Panc1 (cell line): ENCODE measurements around the gene CIB4. TPM values are rescaled to one million over a fixed set of nuclear protein-coding genes. Genes with fewer than 3 reads are reported as not detected.

Experiments
- ATAC-seq: fragments of 200-7000 bp; cut with Tn5 transposase; 2 replicates; pipeline ENCODE4 v1.9.1; 2020; ENCODE audit warnings: mild to moderate bottlenecking, moderate library complexity
- BruUV-seq: library from RNA; stranded (reverse); fragments of 400-500 nt; replicated peaks from 2 replicates; lab custom pipeline; 2021; lab: Mats Ljungman, UMichigan
- CTCF ChIA-PET: fragments of 300-600 bp; sonication (Branson Sonifier 250); formaldehyde crosslinking; loops from one replicate; lab custom pipeline; 2022; ENCODE audit warnings: antibody characterized with exemption; lab: Charles Lee
- POLR2A ChIA-PET: fragments of 300-600 bp; sonication (Branson Sonifier 250); formaldehyde crosslinking; loops from one replicate; lab custom pipeline; 2022; ENCODE audit warnings: antibody characterized with exemption; lab: Charles Lee
- DNase-seq: peaks from one replicate; pipeline ENCODE4 v3.0.0-alpha.2; 2010; ENCODE audit warnings: low read depth, low spot score
- H3K27ac ChIP-seq: 2 replicates; pipeline ENCODE4 v1.5.1; 2011; ENCODE audit warnings: mild to moderate bottlenecking, low read length, inconsistent platforms
- H3K27me3 ChIP-seq: fragments of 200-500 bp; sonication (Bioruptor generic); 2 replicates; pipeline ENCODE4 v1.6.0; 2014; ENCODE audit warnings: low read length, inconsistent platforms; ENCODE audit not compliant: control insufficient read depth, insufficient read depth
- H3K36me3 ChIP-seq: fragments of 200-500 bp; sonication (Bioruptor generic); 2 replicates; pipeline ENCODE4 v1.5.1; 2014; ENCODE audit warnings: inconsistent platforms, mild to moderate bottlenecking, low read length, moderate library complexity; ENCODE audit not compliant: control insufficient read depth, insufficient read depth
- H3K4me1 ChIP-seq: 2 replicates; pipeline ENCODE4 v1.5.1; 2011; ENCODE audit warnings: inconsistent platforms, mild to moderate bottlenecking, low read length, moderate library complexity; ENCODE audit not compliant: control insufficient read depth, insufficient read depth
- H3K4me3 ChIP-seq, 2 experiments: 2 replicates each; pipeline ENCODE4 v1.5.1; 2011 to 2012; ENCODE audit warnings: low read depth in 2 of 2, low read length in 2 of 2, mild to moderate bottlenecking in 2 of 2, inconsistent platforms in 1 of 2, moderate library complexity in 1 of 2
- H3K9me3 ChIP-seq: fragments of 200-500 bp; sonication (Bioruptor generic); 2 replicates; pipeline ENCODE4 v1.5.1; 2014; ENCODE audit warnings: low read depth, mild to moderate bottlenecking, inconsistent platforms, low read length, moderate library complexity; ENCODE audit not compliant: control insufficient read depth, insufficient read depth
- POLR2AphosphoS5 ChIP-seq: IDR thresholded peaks from 2 replicates; pipeline ENCODE4 v1.6.1; 2012; ENCODE audit warnings: mild to moderate bottlenecking, low read depth, low read length, moderate library complexity
- SIN3A ChIP-seq: IDR thresholded peaks from 2 replicates; pipeline ENCODE4 v1.6.1; 2012; ENCODE audit warnings: low read depth, mild to moderate bottlenecking, low read length, moderate library complexity, borderline replicate concordance; ENCODE audit not compliant: insufficient read depth
- TCF7L2 ChIP-seq: IDR thresholded peaks from 2 replicates; pipeline ENCODE4 v1.6.1; 2011; ENCODE audit warnings: mild to moderate bottlenecking, low read depth, low read length, inconsistent platforms
- in situ Hi-C: cut with HindIII; loops from 2 replicates; pipeline ENCODE4 v1.10.0; 2016; ENCODE audit warnings: low sequenced_read_pairs, low pct_unique_long_range_greater_than_20kb
- intact Hi-C: fragments of 100-400 bp; cut with micrococcal nuclease; formaldehyde crosslinking; loops from one replicate; pipeline ENCODE4 v1.10.0; 2022; ENCODE audit not compliant: unreplicated experiment
- total RNA-seq: library from RNA; stranded (reverse); gene quantifications from one replicate; pipeline ENCODE4 v1.2.1, GENCODE V29; 2021; ENCODE audit not compliant: unreplicated experiment
- TF ChIP-seq, protein P1 (sequence below): fragments of 450-650 bp; IDR thresholded peaks from 2 replicates; pipeline ENCODE4 v1.5.1; 2017; ENCODE audit warnings: mild to moderate bottlenecking
- TF ChIP-seq, protein P2 (sequence below), 2 experiments: IDR thresholded peaks; 2 replicates each; pipeline ENCODE4 v1.6.1; 2011 to 2012; ENCODE audit warnings: low read depth in 2 of 2, control low read depth in 1 of 2, low read length in 1 of 2, mild to moderate bottlenecking in 1 of 2, moderate library complexity in 1 of 2; ENCODE audit not compliant: insufficient read depth in 1 of 2

Gene CIB4
- total RNA-seq, 1 experiment from 2014 or later, result 0.33 TPM

GRCh38 chr2:26675651-26676255, 34.6 kb upstream of the CIB4 start:
- DNase-seq (no peak), ATAC-seq (no peak)
- intact Hi-C loops, result no loop called here
- TF ChIP-seq SIN3A (no peak), TCF7L2 (no peak), POLR2AphosphoS5 (no peak)
- TF ChIP-seq, protein P1, sequence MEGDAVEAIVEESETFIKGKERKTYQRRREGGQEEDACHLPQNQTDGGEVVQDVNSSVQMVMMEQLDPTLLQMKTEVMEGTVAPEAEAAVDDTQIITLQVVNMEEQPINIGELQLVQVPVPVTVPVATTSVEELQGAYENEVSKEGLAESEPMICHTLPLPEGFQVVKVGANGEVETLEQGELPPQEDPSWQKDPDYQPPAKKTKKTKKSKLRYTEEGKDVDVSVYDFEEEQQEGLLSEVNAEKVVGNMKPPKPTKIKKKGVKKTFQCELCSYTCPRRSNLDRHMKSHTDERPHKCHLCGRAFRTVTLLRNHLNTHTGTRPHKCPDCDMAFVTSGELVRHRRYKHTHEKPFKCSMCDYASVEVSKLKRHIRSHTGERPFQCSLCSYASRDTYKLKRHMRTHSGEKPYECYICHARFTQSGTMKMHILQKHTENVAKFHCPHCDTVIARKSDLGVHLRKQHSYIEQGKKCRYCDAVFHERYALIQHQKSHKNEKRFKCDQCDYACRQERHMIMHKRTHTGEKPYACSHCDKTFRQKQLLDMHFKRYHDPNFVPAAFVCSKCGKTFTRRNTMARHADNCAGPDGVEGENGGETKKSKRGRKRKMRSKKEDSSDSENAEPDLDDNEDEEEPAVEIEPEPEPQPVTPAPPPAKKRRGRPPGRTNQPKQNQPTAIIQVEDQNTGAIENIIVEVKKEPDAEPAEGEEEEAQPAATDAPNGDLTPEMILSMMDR, result no peak
- TF ChIP-seq, protein P2, sequence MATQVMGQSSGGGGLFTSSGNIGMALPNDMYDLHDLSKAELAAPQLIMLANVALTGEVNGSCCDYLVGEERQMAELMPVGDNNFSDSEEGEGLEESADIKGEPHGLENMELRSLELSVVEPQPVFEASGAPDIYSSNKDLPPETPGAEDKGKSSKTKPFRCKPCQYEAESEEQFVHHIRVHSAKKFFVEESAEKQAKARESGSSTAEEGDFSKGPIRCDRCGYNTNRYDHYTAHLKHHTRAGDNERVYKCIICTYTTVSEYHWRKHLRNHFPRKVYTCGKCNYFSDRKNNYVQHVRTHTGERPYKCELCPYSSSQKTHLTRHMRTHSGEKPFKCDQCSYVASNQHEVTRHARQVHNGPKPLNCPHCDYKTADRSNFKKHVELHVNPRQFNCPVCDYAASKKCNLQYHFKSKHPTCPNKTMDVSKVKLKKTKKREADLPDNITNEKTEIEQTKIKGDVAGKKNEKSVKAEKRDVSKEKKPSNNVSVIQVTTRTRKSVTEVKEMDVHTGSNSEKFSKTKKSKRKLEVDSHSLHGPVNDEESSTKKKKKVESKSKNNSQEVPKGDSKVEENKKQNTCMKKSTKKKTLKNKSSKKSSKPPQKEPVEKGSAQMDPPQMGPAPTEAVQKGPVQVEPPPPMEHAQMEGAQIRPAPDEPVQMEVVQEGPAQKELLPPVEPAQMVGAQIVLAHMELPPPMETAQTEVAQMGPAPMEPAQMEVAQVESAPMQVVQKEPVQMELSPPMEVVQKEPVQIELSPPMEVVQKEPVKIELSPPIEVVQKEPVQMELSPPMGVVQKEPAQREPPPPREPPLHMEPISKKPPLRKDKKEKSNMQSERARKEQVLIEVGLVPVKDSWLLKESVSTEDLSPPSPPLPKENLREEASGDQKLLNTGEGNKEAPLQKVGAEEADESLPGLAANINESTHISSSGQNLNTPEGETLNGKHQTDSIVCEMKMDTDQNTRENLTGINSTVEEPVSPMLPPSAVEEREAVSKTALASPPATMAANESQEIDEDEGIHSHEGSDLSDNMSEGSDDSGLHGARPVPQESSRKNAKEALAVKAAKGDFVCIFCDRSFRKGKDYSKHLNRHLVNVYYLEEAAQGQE (IDR thresholded peaks at IDR 0.05; ENCODE audit: insufficient read depth in 1 of 2, low read depth in 2 of 2, low read length in 1 of 2), result no peak
- H3K27ac ChIP-seq, result no peak overlapping the region
- no peak overlapping the region for H3K4me3 ChIP-seq
- no peaks in the 10 kb centered on the region for H3K9me3 ChIP-seq
- no TSS peak for BruUV-seq
- POLR2A ChIA-PET, result no interaction called here
- in situ Hi-C loops, result no loop called here
- H3K36me3 ChIP-seq, result no peaks in the 10 kb centered on the region
- peaks cover 2% of the 10 kb centered on the region; the same call in 1 of the 2 replicates for H3K27me3 ChIP-seq
- CTCF ChIA-PET, result no interaction called here
- H3K4me1 ChIP-seq, result no peaks in the 10 kb centered on the region

GRCh38 chr2:26674771-26675170, 33.6 kb upstream of the CIB4 start:
- H3K27me3 ChIP-seq, result peaks cover 4% of the 10 kb centered on the region; the same call in 1 of the 2 replicates
- no TSS peak for BruUV-seq
- ATAC-seq, result no peak; the same call in 1 of the 2 replicates
- intact Hi-C loops, result no loop called here
- no peaks in the 10 kb centered on the region for H3K9me3 ChIP-seq
- TF ChIP-seq SIN3A (no peak), TCF7L2 (no peak), POLR2AphosphoS5 (no peak)
- TF ChIP-seq, protein P1, result no peak
- POLR2A ChIA-PET, result no interaction called here
- no peak overlapping the region for H3K27ac ChIP-seq
- in situ Hi-C loops, result no loop called here
- H3K4me1 ChIP-seq, result no peaks in the 10 kb centered on the region
- H3K4me3 ChIP-seq, result no peak overlapping the region
- CTCF ChIA-PET, result no interaction called here
- no peak for DNase-seq
- H3K36me3 ChIP-seq, result no peaks in the 10 kb centered on the region
